Type B pancreatic cell (in vitro differentiated cells): ENCODE results near the gene NLRP6. TPM values are rescaled to one million over a fixed set of nuclear protein-coding genes. Genes with fewer than 3 reads are reported as not detected.
A peak's percentile ranks its signal among the peaks of the same experiment; 100 is the strongest.

ENCODE experiments used
- DNase-seq: peaks from one replicate; pipeline ENCODE4 v3.0.0; 2021; ENCODE audit warnings: mixed read lengths; ENCODE audit not compliant: unreplicated experiment; ENCODE audit errors: extremely low spot score
- H3K27ac Mint-ChIP-seq: 2 replicates; pipeline ENCODE4 v1.8.0; 2021; ENCODE audit warnings: mild to moderate bottlenecking, mixed read lengths
- H3K27me3 Mint-ChIP-seq: 2 replicates; pipeline ENCODE4 v1.8.0; 2021; ENCODE audit warnings: mixed read lengths
- H3K36me3 Mint-ChIP-seq: 2 replicates; pipeline ENCODE4 v1.8.0; 2021; ENCODE audit warnings: mixed read lengths
- H3K4me1 Mint-ChIP-seq: one replicate; pipeline ENCODE4 v1.8.0; 2021; ENCODE audit warnings: mixed read lengths; ENCODE audit not compliant: unreplicated experiment
- H3K4me3 Mint-ChIP-seq: 2 replicates; pipeline ENCODE4 v1.8.0; 2021; ENCODE audit warnings: mild to moderate bottlenecking, mixed read lengths
- H3K9me3 Mint-ChIP-seq: 2 replicates; pipeline ENCODE4 v1.8.0; 2021; ENCODE audit warnings: mixed read lengths
- CTCF ChIP-seq: fragments of 200-600 bp; sonication (generic); conservative IDR thresholded peaks from 2 replicates; pipeline ENCODE4 v1.5.0; 2021; ENCODE audit warnings: antibody characterized with exemption, mild to moderate bottlenecking
- total RNA-seq: library from RNA; stranded (reverse); gene quantifications from 2 replicates; pipeline ENCODE4 v1.2.1, GENCODE V29; 2021; ENCODE audit warnings: low replicate concordance

NLRP6 gene
- total RNA-seq, 1 donor from 2014 or later: not detected

DNA sequence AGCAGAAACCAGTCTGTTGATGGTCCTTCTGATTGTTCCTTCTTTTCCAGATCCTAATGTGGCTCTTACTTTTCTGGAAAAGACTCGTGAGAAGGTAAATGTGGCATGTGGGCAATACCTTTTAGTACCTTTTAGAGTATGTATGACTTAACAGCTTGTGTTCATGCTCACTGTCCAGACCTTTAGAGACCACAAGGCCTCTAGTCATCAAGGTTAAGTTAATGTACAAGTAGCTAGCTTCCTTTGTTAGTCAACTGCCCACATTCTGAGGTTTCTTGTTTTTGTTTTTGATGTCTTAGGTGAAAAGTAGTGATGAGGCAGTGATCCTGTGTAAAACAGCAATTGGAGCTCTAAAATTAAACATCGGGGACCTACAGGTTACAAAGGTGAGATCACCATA lies 33.8 kb upstream of the NLRP6 start:
- H3K27me3 Mint-ChIP-seq: no peaks in the 10 kb centered on the region
- H3K4me1 Mint-ChIP-seq: no peaks in the 10 kb centered on the region
- peaks cover 22% of the 10 kb centered on the region for H3K36me3 Mint-ChIP-seq
- no peak overlapping the region for H3K4me3 Mint-ChIP-seq
- no peak for TF ChIP-seq CTCF
- no peak overlapping the region for H3K27ac Mint-ChIP-seq
- DNase-seq: no peak
- no peaks in the 10 kb centered on the region for H3K9me3 Mint-ChIP-seq

GRCh38 chr11:249062-249461 lies 29.1 kb upstream of the NLRP6 start:
- H3K4me1 Mint-ChIP-seq: no peaks in the 10 kb centered on the region
- H3K27ac Mint-ChIP-seq: no peak overlapping the region
- DNase-seq: no peak
- peaks cover 22% of the 10 kb centered on the region for H3K36me3 Mint-ChIP-seq
- no peaks in the 10 kb centered on the region for H3K27me3 Mint-ChIP-seq
- H3K4me3 Mint-ChIP-seq: no peak overlapping the region
- no peak for TF ChIP-seq CTCF
- no peaks in the 10 kb centered on the region for H3K9me3 Mint-ChIP-seq

DNA sequence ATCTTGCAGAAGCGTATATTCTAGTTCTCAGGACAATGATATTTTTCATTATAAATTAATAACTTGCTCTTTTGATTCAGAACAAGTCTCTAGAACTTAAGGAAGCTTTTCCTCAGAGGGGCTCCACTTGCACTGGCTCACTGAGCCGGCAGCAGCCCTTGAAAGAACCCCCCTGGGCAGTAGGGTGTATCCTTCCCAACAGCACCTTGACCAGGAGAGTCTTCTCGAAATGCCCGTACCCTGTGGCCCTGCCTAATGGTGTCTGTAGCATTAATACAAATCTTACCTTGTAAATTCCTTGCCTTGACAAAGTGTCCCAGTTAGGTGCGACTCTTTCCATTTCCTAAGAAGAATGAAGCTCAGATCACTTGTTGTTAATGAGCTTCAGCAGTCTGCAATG lies 27.9 kb upstream of the NLRP6 start:
- TF ChIP-seq CTCF: no peak
- H3K9me3 Mint-ChIP-seq: no peaks in the 10 kb centered on the region
- no peak overlapping the region for H3K27ac Mint-ChIP-seq
- H3K36me3 Mint-ChIP-seq: peaks cover 22% of the 10 kb centered on the region
- H3K27me3 Mint-ChIP-seq: no peaks in the 10 kb centered on the region
- no peak overlapping the region for H3K4me3 Mint-ChIP-seq
- DNase-seq: no peak
- no peaks in the 10 kb centered on the region for H3K4me1 Mint-ChIP-seq

DNA sequence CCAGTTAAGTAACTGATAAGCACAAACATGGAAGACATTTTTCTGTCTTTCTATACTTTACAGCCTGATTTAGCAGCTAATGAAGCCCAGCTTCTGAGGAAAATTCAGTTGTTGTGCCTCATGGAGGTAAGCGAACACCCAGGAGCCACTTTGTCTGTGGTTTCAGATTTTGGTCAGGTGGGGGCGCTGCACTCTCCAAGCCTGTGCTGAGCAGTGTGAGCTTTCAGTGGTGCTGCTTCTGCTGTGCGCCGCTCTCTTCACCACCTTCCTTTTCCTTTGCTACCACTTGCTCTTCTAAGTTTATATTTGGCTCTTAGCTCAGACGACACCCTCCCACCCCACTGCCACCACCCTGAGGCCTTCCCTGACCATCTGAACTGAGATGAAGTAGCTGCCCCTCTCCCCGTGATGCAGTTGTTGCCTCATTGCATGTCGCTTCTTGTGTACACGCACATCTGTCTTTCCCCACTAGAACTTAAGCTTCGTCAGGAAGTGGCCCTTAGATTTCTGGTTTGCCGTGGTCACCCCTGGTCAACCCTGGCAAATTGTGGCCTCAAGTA lies 27.4 kb upstream of the NLRP6 start:
- no peak for DNase-seq
- no peaks in the 10 kb centered on the region for H3K4me1 Mint-ChIP-seq
- H3K27me3 Mint-ChIP-seq: no peaks in the 10 kb centered on the region
- peaks cover 21% of the 10 kb centered on the region for H3K36me3 Mint-ChIP-seq
- H3K4me3 Mint-ChIP-seq: no peak overlapping the region
- no peaks in the 10 kb centered on the region for H3K9me3 Mint-ChIP-seq
- TF ChIP-seq CTCF: peak; percentile 79
- no peak overlapping the region for H3K27ac Mint-ChIP-seq

- Mint-ChIP-seq H3K27me3 (no peaks in the 10 kb centered on the region), H3K36me3 (peaks cover 17% of the 10 kb centered on the region), H3K27ac (no peak overlapping the region), H3K9me3 (no peaks in the 10 kb centered on the region), H3K4me3 (no peak overlapping the region), H3K4me1 (no peaks in the 10 kb centered on the region)
- DNase-seq: no peak
- no peak for TF ChIP-seq CTCF
These were observed 26.7 kb upstream of the NLRP6 start for GRCh38 chr11:251550-251949.

- H3K4me1 Mint-ChIP-seq: no peaks in the 10 kb centered on the region
- no peak for DNase-seq
- no peaks in the 10 kb centered on the region for H3K27me3 Mint-ChIP-seq
- H3K27ac Mint-ChIP-seq: no peak overlapping the region
- H3K9me3 Mint-ChIP-seq: no peaks in the 10 kb centered on the region
- no peak overlapping the region for H3K4me3 Mint-ChIP-seq
- TF ChIP-seq CTCF: no peak
- peaks cover 13% of the 10 kb centered on the region for H3K36me3 Mint-ChIP-seq
These were observed 25.5 kb upstream of the NLRP6 start for GRCh38 chr11:252666-253065.
